Prostate gland (tissue), 2 donors: ENCODE data around the gene CELSR3. TPM values are rescaled to one million over a fixed set of nuclear protein-coding genes. Genes with fewer than 3 reads are reported as not detected.

Experiments used
- DNase-seq: peaks from one replicate; pipeline ENCODE4 v3.0.0-alpha.2; 2019; ENCODE audit warnings: low spot score
- H3K27ac ChIP-seq, 2 donors: fragments of 200-600 bp; sonication (generic); 2 replicates each; pipeline ENCODE4 v1.5.1; 2017 to 2019
- H3K27me3 ChIP-seq: fragments of 200-600 bp; sonication (generic); replicated peaks from 2 replicates; pipeline ENCODE4 v1.5.1; 2019; ENCODE audit not compliant: insufficient read depth
- H3K36me3 ChIP-seq, 2 donors: fragments of 200-600 bp; sonication (generic); 1 replicate in 1 of 2; 2 replicates in 1 of 2; pipeline versions ENCODE4 v1.5.1 to v1.8.1; 2017 to 2019
- H3K4me1 ChIP-seq: fragments of 200-600 bp; sonication (generic); replicated peaks from 2 replicates; pipeline ENCODE4 v1.5.1; 2019
- H3K4me3 ChIP-seq, 2 donors: fragments of 200-600 bp; sonication (generic); 2 replicates each; pipeline ENCODE4 v1.5.1; 2017 to 2019
- H3K9me3 ChIP-seq: fragments of 200-600 bp; sonication (generic); 2 replicates; pipeline ENCODE4 v1.5.1; 2017
- CTCF ChIP-seq, 4 experiments: fragments of 200-600 bp in 2 of 4; fragments of 450-650 bp in 2 of 4; sonication (generic) in 2 of 4; IDR thresholded peaks; 1 replicate in 3 of 4; 2 replicates in 1 of 4; pipeline ENCODE4 v1.5.1; 2016 to 2019; ENCODE audit warnings: antibody characterized with exemption in 4 of 4, mild to moderate bottlenecking in 2 of 4, moderate library complexity in 2 of 4
- POLR2A ChIP-seq: fragments of 450-650 bp; IDR thresholded peaks from one replicate; pipeline ENCODE4 v1.6.1; 2016; ENCODE audit warnings: antibody characterized with exemption, mild to moderate bottlenecking
- POLR2AphosphoS5 ChIP-seq: sonication (generic); formaldehyde crosslinking; IDR thresholded peaks from one replicate; pipeline ENCODE4 v1.6.1; 2017; ENCODE audit warnings: antibody characterized with exemption
- WGBS: methylation state at CpG from one replicate; pipeline ENCODE4 v1.1.5; 2018; 5-methylcytosine and 5-hydroxymethylcytosine counted together
- intact Hi-C: fragments of 100-400 bp; cut with DNase I; formaldehyde crosslinking; loops from one replicate; pipeline ENCODE4 v1.14.2; 2022
- total RNA-seq, 2 donors: library from RNA; depleted of rRNA; stranded (reverse); fragments of >200 nt; gene quantifications; one replicate each; pipeline ENCODE4 v1.1.0, GENCODE V29; 2016

CELSR3 gene
- total RNA-seq, 2 donors from 2014 or later: 0.41 to 6.4 TPM

GRCh38 chr3:48707157-48707556 is 44.5 kb upstream of the CELSR3 start:
- no peaks in the 10 kb centered on the region for H3K9me3 ChIP-seq
- no peaks in the 10 kb centered on the region for H3K27me3 ChIP-seq
- no peak overlapping the region for H3K27ac ChIP-seq
- 68% methylated on average over 5 of the region's 5 CpGs for WGBS
- TF ChIP-seq POLR2A: no peak
- TF ChIP-seq CTCF (IDR thresholded peaks at IDR 0.05): no peak
- no peak for TF ChIP-seq POLR2AphosphoS5
- H3K4me1 ChIP-seq: no peaks in the 10 kb centered on the region
- no peak overlapping the region for H3K4me3 ChIP-seq
- intact Hi-C loops: no loop called here
- no peak for DNase-seq
- H3K36me3 ChIP-seq: no peaks in the 10 kb centered on the region

- Histone ChIP-seq H3K36me3 (no peaks in the 10 kb centered on the region), H3K9me3 (no peaks in the 10 kb centered on the region), H3K27me3 (no peaks in the 10 kb centered on the region), H3K27ac (no peak overlapping the region), H3K4me3 (no peak overlapping the region), H3K4me1 (no peaks in the 10 kb centered on the region)
- intact Hi-C loops: no loop called here
- no peak for TF ChIP-seq POLR2AphosphoS5
- no peak for TF ChIP-seq CTCF (IDR thresholded peaks at IDR 0.05)
- no peak for TF ChIP-seq POLR2A
- no peak for DNase-seq
- WGBS: 83% methylated on average over 6 of the region's 6 CpGs
Measured at GRCh38 chr3:48702320-48702920, 39.7 kb upstream of the CELSR3 start.

- Histone ChIP-seq H3K4me3 (no peak overlapping the region), H3K27me3 (no peaks in the 10 kb centered on the region), H3K27ac (no peak overlapping the region), H3K36me3 (no peaks in the 10 kb centered on the region), H3K9me3 (no peaks in the 10 kb centered on the region), H3K4me1 (peaks cover 4% of the 10 kb centered on the region)
- no peak for DNase-seq
- intact Hi-C loops: no loop called here
- 89% methylated on average over 11 of the region's 11 CpGs for WGBS
- TF ChIP-seq POLR2A: no peak
- no peak for TF ChIP-seq POLR2AphosphoS5
- no peak for TF ChIP-seq CTCF (IDR thresholded peaks at IDR 0.05)
Measured at GRCh38 chr3:48700731-48701405, 38.2 kb upstream of the CELSR3 start.

- Histone ChIP-seq H3K4me1 (peaks cover 5% of the 10 kb centered on the region), H3K27me3 (no peaks in the 10 kb centered on the region), H3K27ac (no peak overlapping the region), H3K4me3 (no peak overlapping the region), H3K36me3 (no peaks in the 10 kb centered on the region), H3K9me3 (no peaks in the 10 kb centered on the region)
- TF ChIP-seq CTCF (IDR thresholded peaks at IDR 0.05): no peak
- TF ChIP-seq POLR2AphosphoS5: no peak
- TF ChIP-seq POLR2A: no peak
- intact Hi-C loops: no loop called here
- DNase-seq: no peak
- 91% methylated on average over 8 of the region's 8 CpGs for WGBS
Measured at GRCh38 chr3:48698891-48699290, 36.2 kb upstream of the CELSR3 start.

- TF ChIP-seq CTCF (IDR thresholded peaks at IDR 0.05) (no peak), POLR2A (no peak)
- peaks cover 5% of the 10 kb centered on the region for H3K4me1 ChIP-seq
- no peaks in the 10 kb centered on the region for H3K9me3 ChIP-seq
- intact Hi-C loops: no loop called here
- no peak overlapping the region for H3K4me3 ChIP-seq
- no peak for DNase-seq
- 76% methylated on average over 3 of the region's 3 CpGs for WGBS
- H3K36me3 ChIP-seq: no peaks in the 10 kb centered on the region
- H3K27ac ChIP-seq: no peak overlapping the region
- H3K27me3 ChIP-seq: no peaks in the 10 kb centered on the region
Measured at GRCh38 chr3:48697952-48698351, 35.3 kb upstream of the CELSR3 start.
